ENCODE results near the gene TAF4. TPM values are rescaled to one million over a fixed set of nuclear protein-coding genes. Genes with fewer than 3 reads are reported as not detected.
A peak's percentile ranks its signal among the peaks of the same experiment; 100 is the strongest.

Gene TAF4
- total RNA-seq, 6 experiments from 2014 or later, result 9.0 to 13.0 (median 11.3) TPM

DNA sequence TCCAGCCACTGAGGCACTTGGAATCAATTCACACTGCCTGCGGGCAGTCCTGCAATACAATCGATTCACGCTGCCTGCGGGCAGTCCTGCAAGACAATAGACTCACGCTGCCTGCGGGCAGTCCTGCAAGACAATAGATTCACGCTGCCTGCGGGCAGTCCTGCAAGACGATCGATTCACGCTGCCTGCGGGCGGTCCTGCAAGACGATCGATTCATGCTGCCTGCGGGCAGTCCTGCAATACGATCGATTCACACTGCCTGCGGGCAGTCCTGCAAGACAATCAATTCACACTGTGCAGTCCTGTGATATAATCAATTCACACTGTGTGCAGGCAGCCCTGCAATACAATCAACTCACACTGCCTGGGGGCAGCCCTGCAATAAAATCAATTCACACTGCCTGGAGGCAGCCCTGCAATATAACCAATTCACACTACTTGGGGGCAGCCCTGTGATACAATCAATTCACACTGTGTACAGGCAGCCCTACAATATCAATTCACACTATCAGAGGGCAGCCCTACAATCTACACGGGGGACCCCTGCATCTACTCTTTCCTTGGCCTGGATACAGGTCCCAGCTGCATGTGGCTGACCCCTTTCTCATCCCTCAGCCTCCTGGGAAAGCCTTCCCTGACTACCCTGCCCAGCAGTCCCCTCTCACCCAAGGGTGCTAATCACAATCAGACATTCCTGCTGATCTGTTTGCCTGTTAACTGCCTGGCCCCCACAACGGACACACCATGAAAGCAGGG, 10.4 kb downstream of the TAF4 start:
- 93% methylated on average over 4 of the region's 21 CpGs for WGBS (ENCODE audit: insufficient coverage, low coverage, low lambda C conversion rate, missing lambda C conversion rate)
- H3K27me3 ChIP-seq, result no peaks in the 10 kb centered on the region
- no peaks in the 10 kb centered on the region for H3K9me3 ChIP-seq
- H3K4me3 ChIP-seq, result no peak overlapping the region
- H3K27ac ChIP-seq, result no peak overlapping the region
- DNase-seq, result no peak
- TF ChIP-seq, protein P1, sequence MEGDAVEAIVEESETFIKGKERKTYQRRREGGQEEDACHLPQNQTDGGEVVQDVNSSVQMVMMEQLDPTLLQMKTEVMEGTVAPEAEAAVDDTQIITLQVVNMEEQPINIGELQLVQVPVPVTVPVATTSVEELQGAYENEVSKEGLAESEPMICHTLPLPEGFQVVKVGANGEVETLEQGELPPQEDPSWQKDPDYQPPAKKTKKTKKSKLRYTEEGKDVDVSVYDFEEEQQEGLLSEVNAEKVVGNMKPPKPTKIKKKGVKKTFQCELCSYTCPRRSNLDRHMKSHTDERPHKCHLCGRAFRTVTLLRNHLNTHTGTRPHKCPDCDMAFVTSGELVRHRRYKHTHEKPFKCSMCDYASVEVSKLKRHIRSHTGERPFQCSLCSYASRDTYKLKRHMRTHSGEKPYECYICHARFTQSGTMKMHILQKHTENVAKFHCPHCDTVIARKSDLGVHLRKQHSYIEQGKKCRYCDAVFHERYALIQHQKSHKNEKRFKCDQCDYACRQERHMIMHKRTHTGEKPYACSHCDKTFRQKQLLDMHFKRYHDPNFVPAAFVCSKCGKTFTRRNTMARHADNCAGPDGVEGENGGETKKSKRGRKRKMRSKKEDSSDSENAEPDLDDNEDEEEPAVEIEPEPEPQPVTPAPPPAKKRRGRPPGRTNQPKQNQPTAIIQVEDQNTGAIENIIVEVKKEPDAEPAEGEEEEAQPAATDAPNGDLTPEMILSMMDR (IDR thresholded peaks at IDR 0.05), result no peak
- no peak for TF ChIP-seq POLR2A (IDR thresholded peaks at IDR 0.05)
- intact Hi-C loops (cut with DNase I), result no loop called here
- H3K36me3 ChIP-seq, result no peaks in the 10 kb centered on the region
- no peaks in the 10 kb centered on the region for H3K4me1 ChIP-seq
- no peak for ATAC-seq

DNA sequence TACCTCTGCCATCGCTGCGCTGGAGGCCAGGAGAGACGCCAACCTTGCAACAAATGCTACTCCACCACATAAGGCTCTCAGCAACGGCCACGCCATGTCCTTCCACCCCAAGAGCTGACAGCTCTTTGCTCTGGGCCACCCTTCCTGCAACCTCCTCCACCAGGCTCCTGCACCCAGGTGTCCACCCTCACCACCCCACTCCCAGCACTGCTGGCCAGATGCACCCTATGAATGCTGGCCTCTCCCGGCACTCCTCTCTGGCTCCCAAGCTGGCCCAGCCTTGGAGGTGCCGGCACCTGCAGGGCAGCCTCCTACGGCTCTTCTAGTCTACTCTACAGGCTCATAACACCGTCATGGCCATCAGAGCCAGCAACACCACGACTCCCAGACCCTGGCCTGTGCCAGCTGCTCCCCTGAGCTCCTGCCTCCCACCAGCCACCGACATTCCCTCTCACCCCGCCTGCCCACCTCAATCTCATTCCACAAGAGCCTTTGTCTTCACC, 11.2 kb downstream of the TAF4 start:
- TF ChIP-seq, protein P1 (IDR thresholded peaks at IDR 0.05), result no peak
- no peak for TF ChIP-seq POLR2A (IDR thresholded peaks at IDR 0.05)
- H3K27me3 ChIP-seq, result no peaks in the 10 kb centered on the region
- no peaks in the 10 kb centered on the region for H3K9me3 ChIP-seq
- intact Hi-C loops (cut with DNase I), result no loop called here
- H3K27ac ChIP-seq, result no peak overlapping the region
- H3K4me3 ChIP-seq, result no peak overlapping the region
- DNase-seq, result no peak
- 67% methylated on average over 3 of the region's 12 CpGs for WGBS (ENCODE audit: insufficient coverage, low coverage, low lambda C conversion rate, missing lambda C conversion rate)
- ATAC-seq, result no peak
- H3K36me3 ChIP-seq, result no peaks in the 10 kb centered on the region
- H3K4me1 ChIP-seq, result no peaks in the 10 kb centered on the region

DNA sequence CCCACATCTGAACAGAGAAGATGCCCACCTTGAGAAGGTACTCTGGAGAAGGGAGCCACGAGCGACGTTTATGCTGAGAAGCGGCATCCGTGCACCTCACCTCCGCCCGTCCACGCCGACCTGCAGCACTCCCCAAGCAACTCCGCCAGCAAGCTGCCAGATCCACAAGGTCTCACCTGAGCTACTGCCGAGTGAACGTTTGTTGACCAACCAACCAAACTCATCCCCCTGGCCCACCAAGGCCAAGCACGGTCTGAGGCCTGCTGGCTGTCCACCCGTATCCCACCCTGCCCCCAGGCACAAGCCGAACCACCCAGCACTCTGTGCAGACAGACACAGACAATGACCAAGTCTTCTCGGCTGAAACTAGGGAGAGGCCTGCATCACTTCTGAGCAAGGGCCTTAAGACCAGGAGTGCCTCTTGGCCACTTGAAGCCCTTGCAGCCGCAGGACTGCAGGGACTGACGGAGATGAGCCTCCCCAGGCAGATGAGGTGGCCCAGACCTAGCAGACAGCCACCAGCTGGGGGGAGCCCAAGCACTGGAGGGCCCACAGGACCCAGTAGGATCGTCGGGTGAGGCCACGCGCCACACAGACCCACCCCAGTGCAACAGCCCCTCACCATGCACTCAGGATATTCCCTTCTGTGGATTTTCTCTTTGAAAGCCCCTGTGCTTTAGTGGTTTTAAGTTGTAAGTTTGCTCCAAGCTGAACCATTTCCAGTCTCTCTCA, 12.1 kb downstream of the TAF4 start:
- H3K36me3 ChIP-seq, result no peaks in the 10 kb centered on the region
- no peaks in the 10 kb centered on the region for H3K27me3 ChIP-seq
- H3K4me3 ChIP-seq, result no peak overlapping the region
- no peak for TF ChIP-seq POLR2A (IDR thresholded peaks at IDR 0.05)
- TF ChIP-seq, protein P1 (IDR thresholded peaks at IDR 0.05), result no peak
- intact Hi-C loops (cut with DNase I), result no loop called here
- no peak overlapping the region for H3K27ac ChIP-seq
- peak in 1 of 4 donors; percentile 7 for ATAC-seq
- H3K4me1 ChIP-seq, result no peaks in the 10 kb centered on the region
- H3K9me3 ChIP-seq, result no peaks in the 10 kb centered on the region
- DNase-seq, result no peak
- 90% methylated on average over 6 of the region's 22 CpGs for WGBS (ENCODE audit: insufficient coverage, low coverage, low lambda C conversion rate, missing lambda C conversion rate)

DNA sequence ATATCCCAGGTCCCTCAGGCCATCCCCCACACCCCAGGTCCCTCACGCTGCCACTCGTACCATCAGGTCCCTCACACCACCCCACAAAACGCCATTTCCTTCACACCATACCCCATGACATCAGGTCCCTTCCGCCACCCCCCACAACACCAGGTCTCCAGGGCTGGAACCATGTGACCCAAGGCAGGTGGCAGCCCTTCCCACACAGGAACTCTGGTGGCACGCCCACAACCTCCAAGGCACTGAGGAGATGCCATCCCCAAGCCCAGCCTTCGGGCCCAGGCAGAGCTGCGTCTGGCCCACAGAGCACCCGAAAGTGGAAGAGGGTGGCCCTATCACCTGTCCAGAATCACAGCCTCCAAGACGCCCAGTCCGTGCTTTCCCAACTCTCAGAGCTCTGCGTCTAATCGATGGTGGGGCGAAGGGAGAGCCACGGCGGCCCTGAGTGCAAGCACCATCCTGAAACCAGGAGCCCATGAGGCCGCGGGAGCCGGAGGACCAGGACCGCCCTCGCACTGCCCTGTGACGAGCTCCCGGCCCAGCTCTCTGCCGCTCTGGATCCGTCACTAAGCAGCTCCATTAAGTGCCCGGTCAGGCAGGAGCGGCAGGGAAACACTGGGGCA, 12.7 kb downstream of the TAF4 start:
- ATAC-seq (no peak), DNase-seq (no peak)
- H3K9me3 ChIP-seq, result no peaks in the 10 kb centered on the region
- H3K27me3 ChIP-seq, result no peaks in the 10 kb centered on the region
- no peaks in the 10 kb centered on the region for H3K36me3 ChIP-seq
- TF ChIP-seq, protein P1 (IDR thresholded peaks at IDR 0.05), result no peak
- no peak for TF ChIP-seq POLR2A (IDR thresholded peaks at IDR 0.05)
- intact Hi-C loops (cut with DNase I), result no loop called here
- 98% methylated on average over 9 of the region's 26 CpGs for WGBS (ENCODE audit: insufficient coverage, low coverage, low lambda C conversion rate, missing lambda C conversion rate)
- no peak overlapping the region for H3K27ac ChIP-seq
- H3K4me1 ChIP-seq, result no peaks in the 10 kb centered on the region
- no peak overlapping the region for H3K4me3 ChIP-seq
